ENCODE data around the gene HTR1D. TPM values are rescaled to one million over a fixed set of nuclear protein-coding genes. Genes with fewer than 3 reads are reported as not detected.
"Not testable (repeated sequence)": the region's sequence is repeated elsewhere in the genome, so short reads cannot be mapped to it uniquely, and the experiment has no call there.

The HTR1D gene
- total RNA-seq, 4 donors from 2014 or later: not detected

DNA sequence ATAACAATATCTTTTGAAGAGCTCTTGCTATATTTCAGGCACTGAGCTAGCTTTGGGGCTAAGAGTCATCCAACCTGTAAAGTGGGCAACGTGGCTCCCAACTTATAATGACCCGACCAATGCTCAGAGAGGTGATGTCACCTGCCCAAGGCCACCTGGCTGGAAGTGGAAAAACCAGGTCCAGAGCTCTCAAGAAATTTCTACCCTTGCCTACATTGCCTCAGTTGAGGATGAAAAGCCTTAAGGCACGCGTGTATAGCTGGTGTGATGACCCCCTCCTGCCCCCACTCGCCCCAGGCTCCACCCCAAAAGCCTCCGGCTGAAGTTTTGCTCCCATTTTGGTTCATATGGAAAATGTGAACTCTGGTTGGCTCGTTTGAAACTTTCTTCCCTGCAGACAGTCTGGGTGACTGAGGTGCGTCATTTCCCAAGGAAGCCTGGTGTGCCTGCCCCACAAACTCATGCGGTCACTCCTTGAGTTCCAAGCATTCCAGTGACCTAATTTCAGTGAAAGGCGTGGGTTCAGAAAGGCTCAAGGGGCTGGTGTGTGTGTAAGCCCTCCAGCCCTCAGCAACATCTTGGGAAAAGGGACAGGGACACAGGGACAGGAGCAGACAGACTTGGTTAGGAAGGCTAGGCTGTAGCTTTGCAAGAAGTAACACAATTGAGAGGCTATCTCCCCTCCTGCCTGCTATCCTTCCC, 20.5 kb downstream of the HTR1D start:
- H3K9me3 ChIP-seq: no peaks in the 10 kb centered on the region
- intact Hi-C loops (cut with DNase I): no loop called here
- DNase-seq: no peak
- no peaks in the 10 kb centered on the region for H3K4me1 ChIP-seq
- H3K4me3 ChIP-seq (replicated peaks in 1 of 3): no peak overlapping the region
- no peaks in the 10 kb centered on the region for H3K36me3 ChIP-seq
- 41 to 53% methylated on average over 10 of the region's 10 CpGs for WGBS, 2 donors
- TF ChIP-seq POLR2A (IDR thresholded peaks at IDR 0.05): no peak
- TF ChIP-seq, protein P1, sequence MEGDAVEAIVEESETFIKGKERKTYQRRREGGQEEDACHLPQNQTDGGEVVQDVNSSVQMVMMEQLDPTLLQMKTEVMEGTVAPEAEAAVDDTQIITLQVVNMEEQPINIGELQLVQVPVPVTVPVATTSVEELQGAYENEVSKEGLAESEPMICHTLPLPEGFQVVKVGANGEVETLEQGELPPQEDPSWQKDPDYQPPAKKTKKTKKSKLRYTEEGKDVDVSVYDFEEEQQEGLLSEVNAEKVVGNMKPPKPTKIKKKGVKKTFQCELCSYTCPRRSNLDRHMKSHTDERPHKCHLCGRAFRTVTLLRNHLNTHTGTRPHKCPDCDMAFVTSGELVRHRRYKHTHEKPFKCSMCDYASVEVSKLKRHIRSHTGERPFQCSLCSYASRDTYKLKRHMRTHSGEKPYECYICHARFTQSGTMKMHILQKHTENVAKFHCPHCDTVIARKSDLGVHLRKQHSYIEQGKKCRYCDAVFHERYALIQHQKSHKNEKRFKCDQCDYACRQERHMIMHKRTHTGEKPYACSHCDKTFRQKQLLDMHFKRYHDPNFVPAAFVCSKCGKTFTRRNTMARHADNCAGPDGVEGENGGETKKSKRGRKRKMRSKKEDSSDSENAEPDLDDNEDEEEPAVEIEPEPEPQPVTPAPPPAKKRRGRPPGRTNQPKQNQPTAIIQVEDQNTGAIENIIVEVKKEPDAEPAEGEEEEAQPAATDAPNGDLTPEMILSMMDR (IDR thresholded peaks at IDR 0.05): no peak
- H3K27me3 ChIP-seq: no peaks in the 10 kb centered on the region
- H3K27ac ChIP-seq: no peak overlapping the region

DNA sequence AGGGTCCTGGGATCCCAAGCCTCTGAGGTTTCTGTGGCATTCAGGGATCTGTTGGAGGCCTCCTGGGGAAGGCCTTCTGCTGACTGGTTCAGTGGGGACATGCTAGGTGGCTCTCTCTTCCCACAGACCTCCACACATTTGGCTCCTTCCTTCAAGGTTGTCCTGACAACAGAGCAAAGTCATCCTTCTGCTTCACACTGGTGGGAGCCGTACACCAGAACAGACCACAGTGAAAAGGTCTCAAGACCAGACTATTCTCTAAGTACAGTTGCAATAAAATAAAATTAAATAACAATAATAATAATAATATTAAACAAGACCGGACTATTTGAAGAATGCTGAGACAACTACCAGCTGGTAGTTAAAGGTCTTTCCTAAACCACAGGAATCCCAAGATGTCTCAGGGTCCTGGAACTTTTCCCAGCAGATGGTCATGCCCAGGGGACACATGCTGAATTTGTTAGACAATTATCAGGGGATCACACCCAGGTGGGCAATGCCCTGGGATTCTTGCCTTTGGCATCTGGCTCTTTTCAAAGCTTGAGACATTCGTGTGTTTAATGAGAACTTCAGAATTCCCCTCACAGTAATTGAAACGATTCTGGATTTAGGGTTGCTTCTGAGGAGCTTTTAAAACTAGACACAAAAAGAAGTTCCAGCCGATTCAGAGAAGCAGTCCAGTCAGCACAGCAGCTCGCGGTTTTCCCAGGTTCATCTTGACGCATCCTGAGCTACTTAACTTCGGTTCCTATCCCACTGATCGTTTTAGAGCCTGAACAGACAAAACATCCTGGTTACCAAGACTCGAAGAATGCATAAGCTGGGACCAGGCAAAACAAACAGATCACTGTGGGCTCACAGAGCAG, 22.9 kb downstream of the HTR1D start:
- no peaks in the 10 kb centered on the region for H3K9me3 ChIP-seq
- no peak overlapping the region for H3K27ac ChIP-seq
- H3K4me3 ChIP-seq (replicated peaks in 1 of 3): no peak overlapping the region
- intact Hi-C loops (cut with DNase I): no loop called here
- H3K36me3 ChIP-seq: no peaks in the 10 kb centered on the region
- 50 to 51% methylated on average over 11 of the region's 11 CpGs for WGBS, 2 donors
- H3K27me3 ChIP-seq: no peaks in the 10 kb centered on the region
- H3K4me1 ChIP-seq: no peaks in the 10 kb centered on the region
- no peak for TF ChIP-seq POLR2A (IDR thresholded peaks at IDR 0.05)
- TF ChIP-seq, protein P1 (IDR thresholded peaks at IDR 0.05): no peak
- no peak for DNase-seq

DNA sequence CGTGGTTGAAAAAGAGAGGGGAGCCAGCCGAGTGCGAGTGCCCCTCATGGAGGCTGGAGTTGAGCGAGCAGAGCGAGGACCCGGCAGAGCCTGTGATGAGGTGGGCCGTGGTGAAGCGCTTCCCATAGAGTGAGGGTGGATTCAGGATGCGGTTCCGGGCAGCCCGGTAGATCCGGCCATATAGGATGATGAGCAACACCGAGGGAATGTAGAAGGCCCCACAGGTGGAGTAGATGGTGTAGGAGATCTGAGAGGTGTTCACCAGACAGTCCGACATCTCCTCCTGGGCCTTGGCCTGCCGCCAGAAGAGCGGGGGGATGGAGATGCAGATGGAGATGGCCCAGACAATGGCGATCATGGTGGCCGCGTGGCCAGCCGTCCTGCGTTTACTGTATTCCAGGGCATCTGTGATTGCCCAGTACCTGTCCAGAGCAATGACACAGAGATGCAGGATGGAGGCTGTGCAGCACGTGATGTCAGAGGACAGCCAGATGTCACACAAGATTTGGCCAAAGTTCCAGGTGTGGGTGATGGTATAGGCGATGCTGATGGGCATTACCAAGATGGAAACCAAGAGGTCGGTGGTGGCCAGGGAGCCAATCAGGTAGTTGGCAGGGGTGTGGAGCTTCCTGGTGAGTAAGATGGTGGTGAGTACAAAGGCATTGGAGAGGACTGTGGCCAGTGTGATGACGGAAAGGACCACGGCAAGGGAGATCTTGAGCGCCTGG, 23.7 kb downstream of the HTR1D start:
- H3K27ac ChIP-seq: no peak overlapping the region
- no peak for DNase-seq
- WGBS, 2 donors: 95 to 96% methylated on average over 27 of the region's 27 CpGs
- TF ChIP-seq, protein P1 (IDR thresholded peaks at IDR 0.05): no peak
- no peak for TF ChIP-seq POLR2A (IDR thresholded peaks at IDR 0.05)
- no peaks in the 10 kb centered on the region for H3K27me3 ChIP-seq
- intact Hi-C loops (cut with DNase I): no loop called here
- H3K4me1 ChIP-seq: no peaks in the 10 kb centered on the region
- no peaks in the 10 kb centered on the region for H3K36me3 ChIP-seq
- H3K4me3 ChIP-seq (replicated peaks in 1 of 3): no peak overlapping the region
- no peaks in the 10 kb centered on the region for H3K9me3 ChIP-seq

DNA sequence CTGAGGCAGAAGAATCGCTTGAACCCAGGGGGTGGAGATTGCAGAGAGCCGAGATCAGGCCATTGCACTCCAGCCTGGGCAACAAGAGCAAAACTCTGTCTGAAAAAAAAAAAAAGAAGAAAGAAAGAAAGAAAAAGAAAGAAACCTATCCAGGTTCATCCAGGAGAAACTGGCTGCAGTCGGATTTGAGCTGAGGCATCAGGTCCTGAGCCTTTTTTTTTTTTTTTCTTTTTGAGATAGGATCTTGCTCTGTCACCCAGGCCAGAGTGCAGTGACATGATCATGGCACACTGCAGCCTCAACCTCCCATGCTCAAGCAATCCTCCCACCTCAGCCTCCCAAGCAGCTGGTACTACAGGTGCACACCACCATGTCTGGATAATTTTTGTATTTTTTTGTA, 26.1 kb downstream of the HTR1D start:
- TF ChIP-seq, protein P1 (IDR thresholded peaks at IDR 0.05): no peak
- no peak for TF ChIP-seq POLR2A (IDR thresholded peaks at IDR 0.05)
- Histone ChIP-seq H3K27ac (no peak overlapping the region), H3K36me3 (no peaks in the 10 kb centered on the region)

DNA sequence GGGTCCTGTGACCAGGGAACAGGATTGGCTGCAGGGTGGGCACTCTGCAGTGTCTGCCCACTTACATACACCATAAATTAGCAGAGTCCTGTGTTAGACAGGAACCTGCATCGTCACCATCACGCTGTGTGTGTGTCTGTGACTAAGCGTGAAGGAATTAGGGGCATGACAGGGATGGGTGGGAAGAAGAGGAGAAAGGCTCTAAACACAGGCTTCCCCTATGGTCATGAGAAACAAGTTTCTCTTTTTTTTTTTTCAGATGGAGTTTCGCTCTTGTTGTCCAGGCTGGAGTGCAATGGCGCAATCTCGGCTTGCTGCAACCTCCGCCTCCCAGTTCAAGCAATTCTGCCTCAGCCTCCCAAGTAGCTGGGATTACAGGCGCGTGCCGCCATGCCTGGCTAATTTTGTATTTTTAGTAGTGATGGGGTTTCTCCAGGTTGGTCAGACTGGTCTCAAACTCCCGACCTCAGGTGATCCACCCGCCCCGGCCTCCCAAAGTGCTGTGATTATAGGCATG, 28.3 kb downstream of the HTR1D start:
- H3K4me3 ChIP-seq (replicated peaks in 1 of 3); H3K27ac ChIP-seq; intact Hi-C loops (cut with DNase I); H3K9me3 ChIP-seq; DNase-seq; H3K4me1 ChIP-seq; H3K27me3 ChIP-seq; H3K36me3 ChIP-seq: not testable (repeated sequence)
- 91 to 95% methylated on average over 13 of the region's 13 CpGs for WGBS, 2 donors

More for the DNA sequence above, 26.1 kb downstream of the HTR1D start:
- Histone ChIP-seq H3K4me1 (no peaks in the 10 kb centered on the region), H3K27me3 (no peaks in the 10 kb centered on the region), H3K9me3 (no peaks in the 10 kb centered on the region), H3K4me3 (replicated peaks in 1 of 3) (no peak overlapping the region)
- intact Hi-C loops (cut with DNase I): no loop called here
- WGBS, 2 donors: 94 to 96% methylated on average over 3 of the region's 3 CpGs
- DNase-seq: no peak

All from thyroid gland (tissue), 4 donors.